Smooth muscle cell (in vitro differentiated cells): ENCODE data around the gene TTLL9. TPM values are rescaled to one million over a fixed set of nuclear protein-coding genes. Genes with fewer than 3 reads are reported as not detected.

Source experiments
- DNase-seq: peaks from one replicate; lab custom pipeline; 2025; ENCODE audit not compliant: unreplicated experiment; lab: John Stamatoyannopoulos, UW
- H2AFZ ChIP-seq: fragments of 200-600 bp; sonication (generic); 2 replicates; pipeline ENCODE4 v1.6.0; 2016; ENCODE audit warnings: antibody characterized with exemption, low read depth, mild to moderate bottlenecking
- H3F3A ChIP-seq: fragments of 200-600 bp; sonication (generic); 2 replicates; pipeline ENCODE4 v1.6.0; 2017; ENCODE audit warnings: antibody characterized with exemption, low read depth
- H3K27ac ChIP-seq: fragments of 200-600 bp; sonication (generic); 2 replicates; pipeline ENCODE4 v1.5.1; 2016; ENCODE audit warnings: low read depth, mild to moderate bottlenecking
- H3K27me3 ChIP-seq: fragments of 200-600 bp; sonication (generic); 2 replicates; pipeline ENCODE4 v1.6.1; 2016; ENCODE audit warnings: low read depth, mild to moderate bottlenecking
- H3K36me3 ChIP-seq: fragments of 200-600 bp; sonication (generic); 2 replicates; pipeline ENCODE4 v1.5.1; 2016; ENCODE audit warnings: low read depth
- H3K4me1 ChIP-seq: fragments of 200-600 bp; sonication (generic); 2 replicates; pipeline ENCODE4 v1.5.1; 2016; ENCODE audit warnings: low read depth
- H3K4me2 ChIP-seq: fragments of 200-600 bp; sonication (generic); 2 replicates; pipeline ENCODE4 v1.6.0; 2016; ENCODE audit warnings: mild to moderate bottlenecking
- H3K4me3 ChIP-seq: fragments of 200-600 bp; sonication (generic); 2 replicates; pipeline ENCODE4 v1.5.1; 2016; ENCODE audit warnings: mild to moderate bottlenecking
- H3K79me2 ChIP-seq: fragments of 200-600 bp; sonication (generic); 2 replicates; pipeline ENCODE4 v1.6.0; 2016; ENCODE audit warnings: low read depth, mild to moderate bottlenecking
- H3K9ac ChIP-seq: fragments of 200-600 bp; sonication (generic); 2 replicates; pipeline ENCODE4 v1.6.0; 2016; ENCODE audit warnings: low read depth
- H3K9me3 ChIP-seq: fragments of 200-600 bp; sonication (generic); replicated peaks from 2 replicates; pipeline ENCODE4 v1.5.1; 2016; ENCODE audit warnings: low read depth
- H4K20me1 ChIP-seq: fragments of 200-600 bp; sonication (generic); 2 replicates; pipeline ENCODE4 v1.6.0; 2016; ENCODE audit warnings: low read depth
- CTCF ChIP-seq: fragments of 200-600 bp; sonication (generic); IDR thresholded peaks from 2 replicates; pipeline ENCODE4 v1.5.1; 2017; ENCODE audit warnings: borderline replicate concordance, mild to moderate bottlenecking, antibody characterized with exemption; ENCODE audit not compliant: insufficient read depth, poor library complexity, severe bottlenecking
- WGBS: methylation state at CpG from one replicate; pipeline ENCODE4 v1.1.7; 2016; ENCODE audit warnings: low lambda C conversion rate; 5-methylcytosine and 5-hydroxymethylcytosine counted together
- polyA plus RNA-seq: library from polyadenylated mRNA; unstranded; fragments of >200 nt; fragmentation: Nextera tagmentation; extraction: Ambion mirVana; gene quantifications from 2 replicates; pipeline ENCODE4 v1.2.1, GENCODE V29; 2016
- total RNA-seq: library from RNA; depleted of rRNA; stranded (reverse); fragments of >200 nt; gene quantifications from 2 replicates; pipeline ENCODE4 v1.2.3, GENCODE V29; 2014

TTLL9 gene
- total and polyA plus RNA-seq, 2 experiments from 2014 or later: 0.13 TPM; not detected in 1

GRCh38 chr20:31823360-31824124 lies 46.9 kb upstream of the TTLL9 start:
- no peaks in the 10 kb centered on the region for H3F3A ChIP-seq
- no peak for DNase-seq
- no peak overlapping the region for H3K4me2 ChIP-seq
- no peaks in the 10 kb centered on the region for H3K4me1 ChIP-seq
- H3K9ac ChIP-seq: no peak overlapping the region
- H3K27me3 ChIP-seq: no peaks in the 10 kb centered on the region
- no peaks in the 10 kb centered on the region for H3K9me3 ChIP-seq
- H3K27ac ChIP-seq: no peak overlapping the region
- no peak overlapping the region for H3K4me3 ChIP-seq
- H3K36me3 ChIP-seq: no peaks in the 10 kb centered on the region
- WGBS: 80% methylated on average over 14 of the region's 14 CpGs
- H2AFZ ChIP-seq: no peak overlapping the region
- no peaks in the 10 kb centered on the region for H3K79me2 ChIP-seq
- no peaks in the 10 kb centered on the region for H4K20me1 ChIP-seq
- no peak for TF ChIP-seq CTCF

- Histone ChIP-seq H3F3A (no peaks in the 10 kb centered on the region), H3K27me3 (no peaks in the 10 kb centered on the region), H3K27ac (no peak overlapping the region), H3K4me3 (no peak overlapping the region), H3K9me3 (no peaks in the 10 kb centered on the region), H2AFZ (no peak overlapping the region), H3K36me3 (no peaks in the 10 kb centered on the region), H3K9ac (no peak overlapping the region), H3K79me2 (no peaks in the 10 kb centered on the region), H3K4me2 (no peak overlapping the region), H3K4me1 (no peaks in the 10 kb centered on the region), H4K20me1 (no peaks in the 10 kb centered on the region)
- no peak for TF ChIP-seq CTCF
- no peak for DNase-seq
- WGBS: 95% methylated on average over 4 of the region's 4 CpGs
These were observed 46.3 kb upstream of the TTLL9 start for GRCh38 chr20:31824125-31824485.

GRCh38 chr20:31824554-31825313 lies 45.7 kb upstream of the TTLL9 start:
- Histone ChIP-seq H3K27me3 (no peaks in the 10 kb centered on the region), H3K27ac (no peak overlapping the region), H3K36me3 (no peaks in the 10 kb centered on the region), H3K4me1 (no peaks in the 10 kb centered on the region), H3K9me3 (no peaks in the 10 kb centered on the region), H3K4me3 (no peak overlapping the region), H3K4me2 (no peak overlapping the region), H2AFZ (no peak overlapping the region), H4K20me1 (no peaks in the 10 kb centered on the region), H3K79me2 (no peaks in the 10 kb centered on the region), H3F3A (no peaks in the 10 kb centered on the region), H3K9ac (no peak overlapping the region)
- no peak for DNase-seq
- TF ChIP-seq CTCF: no peak
- WGBS: 89% methylated on average over 14 of the region's 14 CpGs
